Lower leg skin (tissue), 3 donors: ENCODE data around the gene PRRT1.

Experiments
- CTCF ChIP-seq, 3 donors: fragments of 450-650 bp; IDR thresholded peaks; one replicate each; pipeline ENCODE4 v1.5.1; 2016; ENCODE audit warnings: antibody characterized with exemption in 3 of 3, mild to moderate bottlenecking in 3 of 3, moderate library complexity in 2 of 3
- POLR2A ChIP-seq, 2 donors: fragments of 450-650 bp; IDR thresholded peaks; one replicate each; pipeline ENCODE4 v1.6.1; 2016 to 2017; ENCODE audit warnings: antibody characterized with exemption in 2 of 2, mild to moderate bottlenecking in 1 of 2, moderate library complexity in 1 of 2

GRCh38 chr6:32127409-32127716, 24.4 kb downstream of the PRRT1 start:
- no peak for TF ChIP-seq CTCF (IDR thresholded peaks at IDR 0.05)
- no peak for TF ChIP-seq POLR2A (IDR thresholded peaks at IDR 0.05)
